HG03097 (cell line): ENCODE results near the gene KRT75.
"Not testable (repeated sequence)": the region's sequence is repeated elsewhere in the genome, so short reads cannot be mapped to it uniquely, and the experiment has no call there.

Source experiments
- ATAC-seq: cut with Tn5 transposase; IDR thresholded peaks from one replicate; pipeline ENCODE4 v1.9.1; 2021; ENCODE audit not compliant: unreplicated experiment, low FRiP score

KRT75 gene

DNA sequence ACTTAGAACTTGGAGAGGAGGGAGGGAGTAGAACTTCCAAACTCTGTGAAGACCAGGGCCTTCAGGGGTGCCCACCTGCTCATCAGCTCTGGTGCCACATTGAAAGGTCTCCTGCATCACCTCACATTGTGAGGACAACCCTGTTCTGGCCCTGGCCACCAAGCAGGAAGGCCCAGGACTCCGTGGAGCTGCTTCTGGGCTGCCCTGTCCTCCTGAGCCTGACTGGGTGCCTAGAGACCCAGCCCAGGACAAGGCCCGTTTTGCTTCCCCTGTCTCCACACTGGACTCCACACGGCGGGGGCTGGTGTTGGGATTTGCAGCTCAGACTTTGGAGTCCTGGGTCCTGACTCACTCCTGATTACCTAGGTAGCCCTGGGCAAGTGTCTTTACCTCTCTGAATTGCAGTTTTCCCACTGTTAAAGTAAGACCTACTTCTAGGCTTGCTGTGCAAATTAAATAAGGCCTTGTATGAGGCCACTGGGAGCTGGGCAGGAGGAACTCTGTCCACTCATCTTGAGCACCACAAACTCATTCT lies 15.5 kb downstream of the KRT75 start:
- ATAC-seq, result no peak

GRCh38 chr12:52417740-52418139 lies 16.4 kb downstream of the KRT75 start:
- ATAC-seq, result no peak

DNA sequence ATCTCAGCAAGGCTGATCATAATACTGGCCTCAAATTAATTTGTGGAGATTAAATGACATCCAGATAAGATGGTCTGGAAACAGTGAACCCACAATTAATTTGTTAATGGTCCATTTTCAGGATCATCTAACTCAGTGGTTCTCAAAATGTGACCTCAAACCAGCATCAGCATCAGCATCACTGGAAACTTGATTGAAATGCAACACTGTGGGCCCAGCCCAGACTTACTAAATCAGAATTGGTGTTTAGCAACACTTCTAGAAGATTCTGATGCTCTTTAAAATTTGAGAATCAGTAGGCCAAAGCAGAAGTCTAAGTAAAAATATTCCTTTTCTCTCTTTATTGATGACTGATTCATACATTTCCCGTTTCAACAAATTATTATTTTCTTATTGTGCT lies 17.4 kb downstream of the KRT75 start:
- ATAC-seq, result no peak

DNA sequence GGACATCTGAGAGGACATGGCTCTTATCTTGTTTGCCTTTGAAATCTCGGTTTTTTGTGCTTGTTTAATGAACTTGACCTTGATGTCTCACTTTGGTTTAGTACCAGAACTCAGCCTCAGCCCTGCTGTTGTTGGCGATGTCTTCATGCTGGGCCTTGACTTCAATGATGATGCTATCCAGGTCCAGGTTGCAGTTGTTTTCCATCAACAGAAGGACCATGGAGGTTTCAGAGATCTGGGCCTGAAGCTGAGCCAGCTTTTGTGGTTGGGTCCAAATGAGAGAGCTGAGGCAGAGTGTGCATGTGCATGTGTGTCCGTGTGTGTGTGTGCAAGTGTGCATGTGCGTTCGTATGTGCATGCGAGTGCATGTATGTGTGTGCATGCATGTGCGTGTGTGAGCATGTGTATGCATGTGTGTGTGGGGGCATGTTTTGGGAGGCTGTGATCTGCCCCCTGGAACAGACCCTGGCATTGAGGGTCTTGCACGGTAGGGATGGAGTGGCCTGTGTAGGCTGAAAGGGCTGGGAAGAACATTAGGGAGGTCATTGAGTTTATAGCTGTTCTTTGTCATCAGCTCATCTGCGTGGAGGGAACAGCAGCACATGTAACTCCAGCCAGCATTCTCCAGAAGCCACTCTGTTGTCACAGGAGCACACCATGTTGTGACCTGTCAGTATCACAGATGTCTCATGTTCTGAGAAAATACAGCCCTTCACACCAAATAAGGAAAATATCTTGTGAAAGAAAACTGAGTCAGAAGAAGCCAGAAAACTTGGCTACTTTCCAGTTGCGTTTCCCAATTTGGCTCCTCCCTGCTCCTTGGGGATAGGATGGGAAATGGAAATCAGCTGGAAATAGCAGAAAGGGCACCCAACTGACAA lies 18.1 kb downstream of the KRT75 start:
- no peak for ATAC-seq

DNA sequence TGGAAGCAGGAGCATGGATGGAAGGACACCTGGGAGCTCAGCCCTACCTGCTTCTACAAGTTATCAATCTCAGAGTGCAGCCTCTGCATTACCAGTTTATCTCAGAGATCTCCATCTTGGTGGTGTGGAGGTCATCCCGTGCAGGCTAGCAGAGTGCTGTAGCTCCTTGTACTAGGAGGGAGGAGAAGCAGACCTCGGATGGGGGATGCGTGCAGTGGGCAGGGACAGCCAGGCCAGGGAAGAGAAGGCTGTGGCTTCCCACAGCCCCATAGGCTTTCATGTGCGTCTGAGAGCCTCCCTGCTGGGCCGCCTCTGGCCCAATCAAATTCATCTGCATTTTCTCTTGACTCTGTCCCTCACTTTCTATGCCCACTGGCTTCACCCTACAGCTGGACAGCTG lies 19.2 kb downstream of the KRT75 start:
- no peak for ATAC-seq

DNA sequence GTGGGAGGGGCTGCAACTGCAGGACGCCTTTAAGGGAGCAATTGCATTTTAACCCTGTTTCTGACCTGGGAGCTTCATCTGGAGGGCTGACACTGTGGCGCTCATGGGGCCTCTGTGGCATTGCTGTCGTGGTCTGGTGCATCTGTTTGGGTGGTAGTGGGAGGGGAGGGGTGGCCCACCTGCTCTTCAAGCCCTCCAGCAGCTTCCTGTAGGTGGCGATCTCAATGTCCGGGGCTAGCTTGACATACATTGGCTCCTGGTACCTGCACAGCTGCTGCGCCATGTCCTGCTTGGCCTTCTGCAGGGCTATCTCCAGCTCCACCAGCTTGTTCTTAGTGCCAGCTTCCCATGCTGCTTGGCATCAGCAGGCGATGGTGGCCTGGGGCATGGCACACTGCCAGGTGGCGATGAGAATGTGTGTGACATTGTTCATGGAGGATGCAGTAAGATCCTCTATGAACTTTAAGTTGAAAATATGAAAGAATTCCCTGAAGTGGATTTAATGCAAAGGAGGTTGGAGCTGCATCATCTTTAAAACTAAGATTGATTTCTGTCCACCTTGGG lies 20.3 kb downstream of the KRT75 start:
- no peak for ATAC-seq

GRCh38 chr12:52413202-52413601 lies 21.0 kb downstream of the KRT75 start:
- ATAC-seq, result no peak

DNA sequence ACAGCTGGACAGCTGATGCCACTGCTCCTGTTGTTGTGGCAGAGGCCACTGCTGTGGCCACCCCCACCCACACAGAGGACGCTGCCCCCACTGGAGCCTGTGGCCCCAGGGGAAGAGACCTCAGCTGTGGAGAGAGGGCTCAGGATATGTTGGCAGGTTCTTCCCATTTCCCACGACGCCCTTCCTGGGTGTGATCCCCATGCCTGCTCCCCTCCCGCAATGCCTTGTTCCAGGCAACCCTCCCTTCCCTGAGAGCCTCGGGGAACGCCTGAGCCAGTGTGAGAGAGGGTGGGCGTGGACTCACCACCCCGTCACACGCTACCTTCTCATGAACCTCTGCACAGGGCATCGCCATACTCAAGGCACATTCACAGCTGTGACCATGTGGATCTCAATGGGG lies 22.4 kb downstream of the KRT75 start:
- ATAC-seq, result no peak

DNA sequence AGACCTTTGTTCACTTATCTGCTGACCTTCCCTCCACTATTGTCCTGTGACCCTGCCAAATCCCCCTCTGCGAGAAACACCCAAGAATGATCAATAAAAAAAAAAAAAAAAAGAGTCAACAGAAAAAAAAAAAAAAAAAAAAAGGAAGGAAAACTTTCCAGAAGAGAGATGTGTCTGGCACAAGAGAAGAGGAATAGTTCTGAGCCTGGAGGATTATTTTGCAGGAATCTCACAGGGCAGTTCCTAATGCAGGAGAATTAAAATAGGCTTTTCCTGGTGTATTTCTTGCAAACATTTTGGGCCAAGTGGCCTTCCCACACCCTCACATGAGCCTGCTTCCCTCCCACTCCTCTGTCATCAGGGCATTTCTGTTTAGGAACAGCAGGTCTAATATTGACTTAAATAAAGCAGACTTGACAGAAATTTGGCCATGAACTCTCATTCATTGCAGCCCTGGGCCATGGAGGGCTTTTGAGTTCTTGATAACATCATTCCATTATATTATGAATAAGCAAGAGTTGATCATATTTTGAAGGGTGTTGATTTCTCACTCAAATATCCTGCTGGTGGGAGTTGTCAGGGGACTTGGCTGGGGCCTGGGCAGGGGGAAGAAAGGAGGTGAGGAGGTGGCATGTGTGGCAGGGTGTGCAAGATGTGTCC lies 23.5 kb downstream of the KRT75 start:
- not testable (repeated sequence) for ATAC-seq

DNA sequence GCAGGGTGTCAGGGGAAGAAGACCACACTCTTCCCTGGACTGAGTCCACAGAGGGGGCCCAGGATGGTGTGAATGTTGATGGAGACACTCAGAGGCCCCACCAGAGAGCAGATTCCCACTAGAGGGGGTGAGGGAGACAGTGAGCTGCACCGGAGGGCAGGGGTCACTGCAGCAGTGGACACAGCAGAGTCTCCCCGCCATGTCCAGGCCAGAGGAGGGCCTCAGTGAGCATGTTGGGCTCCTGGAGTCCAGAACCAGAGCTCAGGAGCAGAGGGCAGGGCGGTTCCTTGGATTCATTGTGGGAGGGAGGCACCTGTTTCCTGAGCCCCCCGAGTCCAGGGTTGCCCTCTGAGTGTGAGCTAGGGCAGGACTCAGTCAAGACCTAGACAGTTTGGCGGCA lies 26.3 kb downstream of the KRT75 start:
- no peak for ATAC-seq

DNA sequence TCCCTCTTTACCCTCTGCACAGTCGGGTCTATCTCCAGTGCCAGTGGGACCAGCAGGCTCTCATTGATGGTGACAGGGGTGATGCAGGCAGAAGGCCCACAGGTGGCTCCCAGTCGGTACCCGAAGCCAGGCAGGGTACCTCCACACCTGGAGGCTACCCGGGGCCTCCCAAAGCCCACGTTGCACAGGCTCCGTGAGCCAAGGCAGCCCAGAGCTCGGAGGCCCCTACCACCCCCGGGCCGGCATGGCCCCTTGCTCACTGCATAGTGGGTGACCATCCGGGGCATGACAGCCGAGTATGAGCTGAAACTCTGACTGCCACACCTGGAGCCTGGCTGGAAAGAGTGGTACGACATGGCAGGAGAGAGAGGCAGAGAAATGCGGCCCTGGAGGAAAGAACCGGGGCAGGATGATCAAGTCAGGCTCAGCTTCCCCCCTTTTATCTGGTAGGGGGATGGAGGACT lies 28.2 kb downstream of the KRT75 start, which contains the start of gene KRT82:
KRT82 (minus strand) TSS at position 414 of the 464 bp plus-strand sequence; CDS start at position 356, 58 bp downstream.
- no peak for ATAC-seq

DNA sequence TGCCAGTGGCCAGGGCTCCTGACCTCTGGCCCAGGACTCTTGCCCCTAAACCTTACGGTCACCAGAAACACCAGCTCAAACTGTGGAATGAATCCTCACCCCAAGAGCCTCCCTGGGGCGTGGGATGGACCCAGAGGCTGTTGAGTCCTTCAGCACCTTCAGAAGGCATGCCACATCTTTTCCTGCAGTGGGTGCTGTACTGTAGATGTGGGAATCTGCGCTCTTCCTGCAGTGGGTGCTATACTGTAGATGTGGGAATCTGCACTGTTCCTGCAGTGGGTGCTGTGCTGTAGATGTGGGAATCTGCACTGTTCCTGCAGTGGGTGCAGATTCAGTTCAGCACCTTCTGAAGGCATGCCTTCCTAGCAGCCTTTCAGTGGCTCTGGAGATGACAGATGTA lies 29.2 kb downstream of the KRT75 start:
- ATAC-seq, result no peak

DNA sequence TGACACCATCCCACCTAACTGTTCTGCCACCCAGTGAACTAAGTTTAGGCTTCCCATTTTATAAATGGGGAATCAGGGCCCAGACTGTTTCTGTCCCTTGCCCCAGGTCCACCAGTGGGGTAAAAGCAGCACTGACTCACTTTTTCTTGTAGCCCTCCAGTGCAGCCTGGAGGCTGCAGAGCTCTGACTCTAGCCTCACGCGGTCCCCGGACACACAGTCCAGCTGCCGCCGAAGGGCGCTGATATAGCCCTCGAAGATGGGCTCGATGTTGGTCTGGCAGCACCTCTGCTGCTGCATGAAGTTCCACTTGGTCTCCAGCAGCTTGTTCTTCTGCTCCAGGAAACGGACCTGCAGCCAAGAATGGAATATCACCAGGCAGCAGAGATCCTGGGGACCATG lies 30.6 kb downstream of the KRT75 start:
- ATAC-seq, result no peak

DNA sequence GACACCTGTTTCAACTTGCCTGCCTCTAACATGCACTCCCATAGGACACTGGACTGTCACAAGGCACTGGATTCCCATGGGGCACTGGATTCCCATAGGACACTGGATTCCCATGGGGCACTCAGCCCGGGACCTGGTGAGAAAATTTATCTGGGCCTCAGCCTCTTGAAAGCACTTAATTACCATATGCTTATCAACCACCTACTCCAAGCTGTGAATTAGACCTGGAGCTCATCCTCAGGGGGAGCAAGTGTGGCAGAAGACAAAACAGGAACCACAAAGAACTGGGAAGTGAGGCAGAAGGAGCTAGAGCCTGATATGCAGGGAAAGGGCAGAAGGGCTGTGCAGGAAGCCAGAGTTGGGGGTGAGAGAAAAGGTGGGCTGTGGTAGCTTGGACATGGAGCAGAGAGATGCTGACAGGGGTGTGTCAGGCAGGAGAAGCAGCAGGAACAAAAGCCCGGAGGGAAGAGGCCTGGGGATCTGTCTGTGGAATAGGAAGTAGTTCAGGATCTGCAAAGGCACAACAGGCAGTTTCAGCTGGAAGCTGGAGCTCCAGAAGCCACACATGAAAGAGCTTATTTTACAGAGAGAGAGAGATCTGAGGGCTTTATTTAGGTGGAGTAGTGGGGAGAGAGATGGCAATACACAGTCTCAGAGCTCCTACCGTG lies 31.2 kb downstream of the KRT75 start:
- ATAC-seq, result no peak

- ATAC-seq, result no peak
Observed at GRCh38 chr12:52402377-52402776, 31.8 kb downstream of the KRT75 start.

DNA sequence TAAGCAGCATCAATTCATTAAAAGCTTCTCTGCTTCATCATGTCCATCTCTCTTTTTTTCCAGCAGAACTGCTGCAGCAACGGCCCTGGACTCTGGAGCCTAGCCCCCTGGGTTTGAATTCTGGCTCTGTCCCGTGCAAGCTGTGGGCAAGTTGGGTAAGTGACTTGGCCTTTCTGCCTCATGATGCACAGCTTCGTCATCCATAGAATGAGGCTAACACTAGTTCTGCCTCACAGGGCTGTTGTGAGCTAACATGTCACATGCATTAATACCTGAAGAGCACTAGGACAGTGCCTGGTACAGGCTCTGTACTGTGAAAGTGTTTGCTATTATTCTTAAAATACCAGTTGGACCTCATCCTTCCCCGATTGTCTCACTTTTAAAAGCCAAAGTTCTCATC lies 32.2 kb downstream of the KRT75 start:
- no peak for ATAC-seq

GRCh38 chr12:52401526-52401925 lies 32.6 kb downstream of the KRT75 start:
- no peak for ATAC-seq

GRCh38 chr12:52400906-52401305 lies 33.3 kb downstream of the KRT75 start:
- ATAC-seq, result no peak

DNA sequence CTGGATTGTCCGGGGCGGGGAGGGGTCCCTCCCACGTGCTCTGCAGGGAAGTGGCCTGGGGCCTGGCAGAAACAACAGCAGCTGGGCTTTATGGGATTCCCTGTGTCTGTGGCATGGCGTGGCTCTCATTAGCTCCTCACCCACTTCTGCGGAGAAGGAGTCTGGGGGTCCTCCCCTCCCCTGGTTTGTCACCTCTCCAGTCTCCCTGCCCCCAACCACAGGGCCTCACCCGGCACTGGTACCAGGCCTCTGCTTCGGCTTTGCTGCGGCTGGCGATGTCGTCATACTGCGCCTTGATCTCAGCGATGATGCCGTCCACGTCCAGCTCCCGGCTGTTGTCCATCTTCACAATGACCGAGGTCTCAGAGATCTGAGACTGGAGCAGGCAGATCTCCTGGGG lies 34.4 kb downstream of the KRT75 start:
- no peak for ATAC-seq

DNA sequence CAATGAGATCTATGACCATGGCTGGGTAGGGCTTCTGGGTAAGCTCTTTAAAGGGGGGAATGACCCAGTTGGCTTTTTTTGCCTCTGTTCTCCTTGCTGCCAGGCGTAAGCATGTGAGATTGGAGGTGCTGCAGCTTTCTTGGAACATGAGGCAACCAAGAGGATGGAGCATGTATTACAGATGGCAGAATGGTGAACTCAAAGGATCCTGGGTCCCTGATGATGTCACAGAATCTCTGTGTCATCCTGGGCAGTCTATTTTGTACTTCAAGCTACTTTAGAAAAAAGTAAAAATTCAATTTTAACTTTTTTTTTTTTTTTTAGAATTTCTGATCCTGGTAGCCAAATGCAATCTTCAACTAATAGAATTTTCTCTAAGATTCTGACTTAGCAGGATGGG lies 36.0 kb downstream of the KRT75 start:
- ATAC-seq, result no peak

DNA sequence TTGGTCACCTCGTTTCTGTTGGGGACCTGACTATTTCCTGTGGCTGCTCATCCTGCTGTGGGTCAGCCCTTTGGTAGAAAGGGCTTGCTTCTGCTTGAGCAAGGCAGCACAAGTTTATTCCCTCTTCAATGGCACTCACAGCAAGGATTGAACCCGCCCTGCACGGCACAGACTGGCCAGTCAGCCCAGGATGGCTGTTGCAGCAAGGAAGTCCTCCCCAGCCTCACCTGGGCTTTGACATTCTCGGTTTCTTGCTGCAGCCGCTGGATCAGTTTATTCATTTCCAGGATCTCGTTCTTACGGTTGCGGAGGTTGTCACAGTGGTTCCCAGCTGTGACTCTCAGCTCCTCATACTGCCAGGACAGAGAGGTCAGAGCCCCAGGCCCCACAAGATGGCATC lies 37.5 kb downstream of the KRT75 start:
- ATAC-seq, result no peak
